A549 (cell line): ENCODE results near the gene KCNA1.

Experiments
- BHLHE40 ChIP-seq: IDR thresholded peaks from 2 replicates; pipeline ENCODE4 v1.6.1; 2012; ENCODE audit warnings: low read depth, low read length, inconsistent platforms
- CBX2 ChIP-seq: fragments of 200-600 bp; sonication (generic); IDR thresholded peaks from 2 replicates; pipeline ENCODE4 v1.6.1; 2016; ENCODE audit warnings: low read depth, mild to moderate bottlenecking, borderline replicate concordance
- CEBPB ChIP-seq, 2 experiments: fragments of >200 bp in 1 of 2; sonication (Bioruptor Twin) in 1 of 2; formaldehyde crosslinking in 1 of 2; IDR thresholded peaks; 2 replicates each; pipeline ENCODE4 v1.6.1; 2012 to 2016
- FOSL2 ChIP-seq, 2 experiments: fragments of 450-650 bp in 1 of 2; fragments of >200 bp in 1 of 2; sonication (Bioruptor Twin) in 1 of 2; formaldehyde crosslinking; IDR thresholded peaks; 2 replicates each; pipeline versions ENCODE4 v1.5.0 to v1.6.1; 2016 to 2020; ENCODE audit warnings: mild to moderate bottlenecking in 1 of 2, moderate library complexity in 1 of 2
- HDAC2 ChIP-seq: fragments of 200-600 bp; sonication (generic); IDR thresholded peaks from 2 replicates; pipeline ENCODE4 v1.6.1; 2016
- HOXB5 ChIP-seq: fragments of 250-450 bp; sonication (Bioruptor Pico); IDR thresholded peaks from 2 replicates; pipeline ENCODE4 v1.5.0; 2020; ENCODE audit warnings: mild to moderate bottlenecking, moderate library complexity
- POLR2A ChIP-seq: IDR thresholded peaks from 2 replicates; pipeline ENCODE4 v1.6.1; 2012; ENCODE audit warnings: mild to moderate bottlenecking, low read length
- RAD21 ChIP-seq, 2 experiments: fragments of >200 bp in 1 of 2; sonication (Bioruptor Twin) in 1 of 2; formaldehyde crosslinking in 1 of 2; IDR thresholded peaks in 1 of 2; conservative IDR thresholded peaks in 1 of 2; 2 replicates in 1 of 2; 3 replicates in 1 of 2; pipeline ENCODE4 v1.6.1; 2012 to 2018; ENCODE audit warnings: inconsistent platforms in 1 of 2
- REST ChIP-seq: fragments of 200-600 bp; sonication (generic); IDR thresholded peaks from 2 replicates; pipeline ENCODE4 v1.6.1; 2016; ENCODE audit warnings: antibody characterized with exemption, mild to moderate bottlenecking, moderate library complexity
- TP53 ChIP-seq: fragments of 250-450 bp; sonication (Bioruptor Pico); IDR thresholded peaks from 2 replicates; pipeline ENCODE4 v1.5.0; 2021; ENCODE audit warnings: mild to moderate bottlenecking, moderate library complexity
- USF2 ChIP-seq: fragments of 450-650 bp; IDR thresholded peaks from 2 replicates; pipeline ENCODE4 v1.6.1; 2014; ENCODE audit warnings: antibody characterized with exemption
- TF ChIP-seq, protein P1 (sequence below): fragments of >200 bp; sonication (Bioruptor Twin); formaldehyde crosslinking; IDR thresholded peaks from 3 replicates; pipeline ENCODE4 v1.5.1; 2016

- no peak for TF ChIP-seq CEBPB (IDR thresholded peaks at IDR 0.05)
- TF ChIP-seq, protein P1, sequence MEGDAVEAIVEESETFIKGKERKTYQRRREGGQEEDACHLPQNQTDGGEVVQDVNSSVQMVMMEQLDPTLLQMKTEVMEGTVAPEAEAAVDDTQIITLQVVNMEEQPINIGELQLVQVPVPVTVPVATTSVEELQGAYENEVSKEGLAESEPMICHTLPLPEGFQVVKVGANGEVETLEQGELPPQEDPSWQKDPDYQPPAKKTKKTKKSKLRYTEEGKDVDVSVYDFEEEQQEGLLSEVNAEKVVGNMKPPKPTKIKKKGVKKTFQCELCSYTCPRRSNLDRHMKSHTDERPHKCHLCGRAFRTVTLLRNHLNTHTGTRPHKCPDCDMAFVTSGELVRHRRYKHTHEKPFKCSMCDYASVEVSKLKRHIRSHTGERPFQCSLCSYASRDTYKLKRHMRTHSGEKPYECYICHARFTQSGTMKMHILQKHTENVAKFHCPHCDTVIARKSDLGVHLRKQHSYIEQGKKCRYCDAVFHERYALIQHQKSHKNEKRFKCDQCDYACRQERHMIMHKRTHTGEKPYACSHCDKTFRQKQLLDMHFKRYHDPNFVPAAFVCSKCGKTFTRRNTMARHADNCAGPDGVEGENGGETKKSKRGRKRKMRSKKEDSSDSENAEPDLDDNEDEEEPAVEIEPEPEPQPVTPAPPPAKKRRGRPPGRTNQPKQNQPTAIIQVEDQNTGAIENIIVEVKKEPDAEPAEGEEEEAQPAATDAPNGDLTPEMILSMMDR: no peak
- no peak for TF ChIP-seq REST
- TF ChIP-seq RAD21 (conservative IDR thresholded peaks at IDR 0.05 in 1 of 2, IDR thresholded peaks at IDR 0.05 in 1 of 2): no peak
- no peak for TF ChIP-seq HOXB5 (CRISPR knock-in tag)
- TF ChIP-seq HDAC2: no peak
- TF ChIP-seq TP53 (CRISPR knock-in tag): no peak
- TF ChIP-seq CBX2: no peak
- TF ChIP-seq BHLHE40: no peak
- no peak for TF ChIP-seq POLR2A
- TF ChIP-seq FOSL2 (IDR thresholded peaks at IDR 0.05): no peak
- no peak for TF ChIP-seq FOSL2 (CRISPR knock-in tag; IDR thresholded peaks at IDR 0.05)
- TF ChIP-seq USF2: no peak
Observed at GRCh38 chr12:4894019-4894418, 15.7 kb upstream of the KCNA1 start.
